Activated T-helper 1 cell treated with anti-CD3 and anti-CD28 coated beads, Interleukin-2, amount 50 U/mL, for 16 hours (primary cell): ENCODE results near the gene HJURP.

Source experiments
- DNase-seq, 2 donors: peaks; one replicate each; pipeline ENCODE4 v3.0.0-alpha.2; 2020; ENCODE audit warnings: low read depth in 1 of 2, low spot score in 1 of 2

HJURP gene

GRCh38 chr2:233848276-233848675, 6.1 kb downstream of the HJURP start:
- DNase-seq: no peak

GRCh38 chr2:233847248-233847898, 7.0 kb downstream of the HJURP start:
- DNase-seq: no peak

DNA sequence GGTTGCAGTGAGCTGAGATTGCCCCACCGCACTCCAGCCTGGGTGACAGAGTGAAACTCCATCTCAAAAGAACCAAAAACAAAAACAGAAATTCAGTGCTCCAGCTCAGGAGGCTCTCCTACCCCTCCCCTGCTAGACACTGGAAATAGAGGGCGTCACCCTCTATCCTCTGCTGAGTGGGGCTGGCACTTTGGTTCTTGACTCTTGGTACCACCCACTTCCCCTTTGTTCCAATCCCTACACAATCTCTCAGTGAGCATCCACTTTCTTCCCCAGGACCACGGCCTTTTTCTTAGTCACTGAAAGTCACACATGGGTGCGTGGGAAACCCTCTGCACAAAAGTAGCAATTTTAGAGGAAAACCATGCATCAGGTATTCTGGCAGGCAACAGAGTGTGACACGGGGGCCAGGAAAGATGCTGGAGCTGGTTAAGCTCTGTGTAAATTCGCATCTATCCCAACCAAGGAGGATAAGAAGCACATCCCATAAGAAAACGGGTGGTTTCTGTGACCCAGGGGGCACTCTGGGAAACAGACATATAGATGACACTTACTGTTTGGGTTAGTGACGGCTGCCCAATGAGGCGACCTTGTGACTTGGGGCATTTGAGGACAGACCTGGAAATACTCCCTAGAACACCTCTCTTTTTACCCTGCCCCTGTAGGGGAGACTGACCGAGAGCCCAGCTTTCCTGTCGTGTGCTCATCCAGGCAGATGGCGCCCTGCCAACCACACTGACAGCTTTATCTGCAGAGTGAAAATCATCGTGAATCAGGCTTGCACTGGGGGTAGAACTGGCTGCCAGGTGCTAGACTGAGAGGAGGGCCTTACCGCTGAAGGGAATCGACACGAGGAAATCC, 7.7 kb downstream of the HJURP start:
- DNase-seq: no peak

- no peak for DNase-seq
Measured at GRCh38 chr2:233845301-233846060, 8.9 kb downstream of the HJURP start.

DNA sequence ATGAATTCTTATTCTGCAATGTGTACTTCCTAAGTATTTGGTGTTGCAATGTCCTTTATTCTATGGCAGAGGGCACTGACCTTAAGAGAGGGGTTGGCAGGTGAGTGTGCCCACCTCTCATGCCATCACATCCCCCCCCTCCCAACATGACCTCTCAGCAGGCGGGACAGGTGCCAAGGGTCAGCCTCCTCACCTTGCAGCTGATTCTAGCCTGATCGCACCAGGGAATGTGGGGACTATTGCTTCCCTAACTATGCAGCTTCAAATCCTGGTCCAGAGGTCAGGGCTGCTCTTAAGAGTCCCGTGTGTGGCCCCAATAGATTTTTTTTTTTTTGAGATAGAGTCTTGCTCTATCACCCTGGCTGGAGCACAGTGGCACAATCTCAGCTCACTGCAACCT, 9.5 kb downstream of the HJURP start:
- DNase-seq: no peak

GRCh38 chr2:233844064-233844807, 10.1 kb downstream of the HJURP start:
- DNase-seq: no peak

GRCh38 chr2:233841183-233841582, 13.2 kb downstream of the HJURP start:
- no peak for DNase-seq

- no peak for DNase-seq
Measured at GRCh38 chr2:233840520-233840919, 13.8 kb downstream of the HJURP start.

DNA sequence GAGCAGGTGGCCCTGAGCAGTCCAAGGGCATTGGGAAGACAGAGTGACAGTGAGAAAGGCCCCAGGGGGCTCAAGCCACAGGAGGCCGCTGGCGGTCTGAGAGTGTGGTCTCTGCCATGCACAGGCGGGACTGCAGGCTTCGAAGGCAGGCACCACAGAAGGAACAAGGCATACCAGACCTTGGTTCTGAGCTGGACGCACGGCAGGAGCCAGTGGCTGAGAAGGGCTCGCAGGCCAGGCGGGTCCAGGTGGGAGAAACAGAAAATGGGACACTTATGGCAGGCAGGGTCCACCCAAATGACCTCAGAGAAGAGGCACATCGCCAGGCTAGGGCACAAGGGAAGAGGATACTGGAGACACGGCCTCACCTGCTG, 14.9 kb downstream of the HJURP start:
- no peak for DNase-seq

- DNase-seq: no peak
Measured at GRCh38 chr2:233838726-233839446, 15.4 kb downstream of the HJURP start.

DNA sequence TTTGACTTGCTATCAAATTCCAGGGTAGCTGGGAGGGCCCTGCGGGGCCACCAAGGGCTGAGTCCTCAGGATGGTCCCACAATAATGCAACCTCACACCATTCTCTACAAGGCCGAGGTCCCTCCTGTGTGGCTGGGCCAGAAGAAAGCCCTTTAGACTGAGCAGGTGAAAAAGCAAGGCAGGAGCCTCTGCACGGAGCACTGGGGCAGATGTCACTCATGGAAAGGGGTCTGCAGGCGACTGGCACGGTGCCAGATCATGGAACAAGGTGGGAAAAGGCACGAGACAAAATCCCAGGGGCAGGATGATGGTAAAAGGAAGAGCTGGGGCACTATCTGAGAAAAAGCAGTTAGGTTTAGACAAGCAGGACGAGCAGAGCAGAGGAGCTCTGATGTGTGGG, 16.1 kb downstream of the HJURP start:
- no peak for DNase-seq

DNA sequence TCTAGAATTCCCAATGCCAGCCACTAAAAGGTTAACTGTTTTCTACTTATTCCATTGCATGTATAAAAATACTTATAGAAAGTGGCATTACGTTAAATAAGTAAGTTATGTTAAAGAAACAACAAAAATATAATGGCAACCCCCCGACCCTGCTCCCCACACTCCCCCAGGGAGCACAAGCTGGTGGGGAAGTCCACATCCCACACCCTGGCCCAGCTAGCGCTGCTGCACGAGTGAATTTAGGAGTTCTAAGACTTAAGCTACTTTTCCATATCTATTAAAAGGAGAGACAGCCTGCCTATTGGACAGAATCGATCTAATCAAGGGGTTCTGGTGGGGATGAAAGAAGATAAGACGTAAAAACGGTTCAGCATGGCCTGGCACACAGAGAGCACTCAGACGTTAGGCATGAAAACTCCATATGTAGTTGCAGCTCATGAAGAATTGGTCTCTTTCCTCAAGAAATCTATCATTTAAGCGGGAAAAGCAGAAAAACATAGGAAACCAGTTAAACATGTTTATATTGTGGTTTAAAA, 16.6 kb downstream of the HJURP start:
- DNase-seq: no peak

GRCh38 chr2:233836359-233836758, 18.0 kb downstream of the HJURP start:
- no peak for DNase-seq

DNA sequence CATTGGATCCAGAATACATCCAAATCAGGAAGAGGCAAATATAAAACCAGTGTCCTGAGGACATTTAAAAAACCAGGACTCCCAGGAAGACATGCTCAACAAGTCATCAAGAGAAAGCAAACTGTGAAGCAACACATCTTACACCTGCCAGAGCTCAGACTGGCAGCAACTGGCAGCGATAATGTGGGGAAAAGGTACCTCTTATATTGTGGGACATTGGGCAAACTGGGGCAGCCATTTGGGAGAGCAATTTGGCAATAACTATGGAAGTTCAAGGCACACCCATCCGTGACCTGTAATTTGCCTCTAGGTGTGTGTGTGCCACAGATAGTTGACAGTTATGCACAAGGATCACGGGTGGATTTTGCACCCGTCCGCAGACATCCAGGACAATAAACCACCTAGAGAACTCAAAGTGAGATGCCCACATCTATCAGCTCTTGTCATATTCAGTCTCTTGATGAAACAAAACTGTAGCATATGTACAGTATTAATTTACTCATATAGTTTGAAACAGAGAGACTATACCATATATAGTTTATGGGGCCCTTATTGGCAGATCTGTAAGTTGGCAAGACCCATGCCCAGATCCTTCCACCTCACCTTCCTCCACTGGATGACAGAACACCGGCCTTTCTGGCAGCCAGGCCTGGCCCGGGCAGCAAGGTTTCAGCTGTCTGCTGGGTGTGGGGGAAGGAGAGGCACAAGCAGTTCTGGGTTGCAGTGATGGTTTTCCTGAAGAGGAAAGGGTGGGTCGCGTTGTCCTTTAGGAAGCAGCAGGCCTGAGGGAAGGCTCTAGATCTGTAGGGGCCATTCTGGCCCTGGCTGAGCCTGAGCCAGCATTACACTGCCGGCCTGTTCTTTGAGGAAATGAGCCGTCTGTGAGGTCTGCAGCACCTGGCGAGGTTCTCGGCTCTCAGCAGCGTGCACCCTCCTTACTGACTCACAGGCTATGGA, 18.8 kb downstream of the HJURP start:
- no peak for DNase-seq

- DNase-seq: no peak
Measured at GRCh38 chr2:233833345-233833744, 21.0 kb downstream of the HJURP start.

DNA sequence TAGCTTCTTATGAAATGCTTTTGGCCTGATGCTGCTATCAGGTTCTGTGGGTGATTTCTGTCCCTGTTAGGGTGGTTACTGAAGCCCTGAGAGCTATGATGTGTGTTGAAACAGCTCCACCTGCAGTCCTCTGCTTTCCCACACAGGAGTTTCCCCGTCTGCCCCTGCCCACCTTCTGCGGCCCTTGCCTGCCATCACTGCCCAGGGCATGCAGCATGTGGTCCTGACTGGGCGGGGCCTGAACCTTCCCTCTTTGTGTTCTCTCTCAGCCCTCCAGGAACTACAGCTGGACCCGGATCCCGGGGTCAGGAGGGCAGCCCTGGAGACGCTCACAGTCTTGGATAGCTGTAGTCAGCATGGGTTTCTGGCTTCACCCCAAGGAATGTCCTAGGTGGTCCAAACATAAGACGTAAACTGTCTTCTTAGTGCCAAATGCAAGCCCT, 21.4 kb downstream of the HJURP start:
- DNase-seq: no peak

DNA sequence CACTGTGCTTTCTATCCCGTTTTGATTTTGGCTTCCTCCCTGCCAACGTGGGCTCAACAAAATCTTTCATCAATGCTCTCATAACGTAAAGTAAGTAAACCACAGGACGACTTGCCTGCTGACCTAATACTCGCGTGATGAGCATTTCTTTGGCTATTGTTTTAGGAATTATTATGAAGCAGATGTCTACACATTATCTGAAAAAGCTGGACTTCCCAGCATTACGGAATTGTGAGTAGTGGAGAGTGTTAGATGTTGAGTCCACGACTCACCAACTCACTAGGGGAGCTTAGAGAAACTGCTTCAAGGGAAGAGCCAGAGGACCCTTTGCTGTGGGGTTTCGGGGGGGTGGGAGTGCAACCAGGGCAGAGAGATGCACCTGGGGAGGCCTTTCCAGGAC, 21.9 kb downstream of the HJURP start:
- no peak for DNase-seq

- DNase-seq: no peak
Measured at GRCh38 chr2:233831861-233832260, 22.5 kb downstream of the HJURP start.
